Measurements from ENCODE around the gene PLA2G4F.

Gene PLA2G4F

DNA sequence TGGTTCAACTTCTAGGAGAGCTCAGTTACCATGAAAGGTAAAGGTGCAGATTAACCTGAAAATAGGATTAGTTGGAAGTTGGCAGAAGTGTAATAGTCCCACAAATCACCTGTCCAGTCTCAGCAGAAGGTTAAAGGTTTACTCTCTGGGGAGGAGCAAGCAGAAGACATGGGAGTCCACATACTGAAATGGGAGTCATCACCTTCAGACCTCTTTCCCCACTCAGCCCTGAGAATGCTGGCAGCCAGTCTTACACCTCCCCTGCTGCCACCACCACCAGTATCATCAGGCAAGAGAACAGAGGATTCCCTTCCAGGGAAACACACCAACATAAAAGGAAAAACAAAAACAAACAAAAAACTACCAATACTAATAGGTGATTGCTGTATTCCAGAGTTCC lies 48.2 kb downstream of the PLA2G4F start:
- no peaks in the 10 kb centered on the region for H3K9me3 ChIP-seq (ENCODE audit: insufficient read depth, low read length)
- no peak overlapping the region for H3K9ac ChIP-seq (ENCODE audit: insufficient read length, low read depth)
- no peak for DNase-seq (ENCODE audit: low read depth, low spot score)
- H3K4me3 ChIP-seq (ENCODE audit: insufficient read length, low read depth), result no peak overlapping the region
- TF ChIP-seq YY1 (IDR thresholded peaks at IDR 0.05; ENCODE audit: insufficient read depth, insufficient read length) (no peak), SUZ12 (IDR thresholded peaks at IDR 0.05; ENCODE audit: extremely low read depth, insufficient read depth, insufficient read length) (no peak), ZNF274 (IDR thresholded peaks at IDR 0.05; ENCODE audit: low read depth, low read length) (no peak)
- no peaks in the 10 kb centered on the region for H3K36me3 ChIP-seq (ENCODE audit: insufficient read depth, insufficient read length, low read length)
- H3K27me3 ChIP-seq (ENCODE audit: insufficient read depth, insufficient read length), result no peaks in the 10 kb centered on the region
- H3K4me1 ChIP-seq (ENCODE audit: insufficient read depth, insufficient read length), result no peaks in the 10 kb centered on the region

DNA sequence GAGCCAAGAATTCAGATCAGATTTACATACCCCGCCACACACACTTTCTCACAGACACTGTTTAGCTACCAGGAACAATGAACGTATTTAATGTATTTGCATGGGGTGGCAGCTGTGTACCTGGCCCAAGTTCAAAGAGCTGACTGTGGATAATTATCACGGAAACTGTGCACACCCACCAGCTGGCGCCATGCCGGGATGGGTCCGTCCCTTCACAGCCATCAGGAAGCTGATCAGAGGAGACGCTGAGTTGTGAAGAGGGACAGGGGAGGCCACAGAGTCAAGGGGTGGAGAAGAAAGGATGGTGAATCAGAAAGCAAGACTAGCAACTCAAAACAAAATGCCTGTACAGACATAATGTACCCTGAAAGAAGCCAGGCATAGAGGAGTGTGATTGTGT lies 49.0 kb downstream of the PLA2G4F start:
- Histone ChIP-seq H3K36me3 (ENCODE audit: insufficient read depth, insufficient read length, low read length) (no peaks in the 10 kb centered on the region), H3K27me3 (ENCODE audit: insufficient read depth, insufficient read length) (no peaks in the 10 kb centered on the region), H3K9me3 (ENCODE audit: insufficient read depth, low read length) (no peaks in the 10 kb centered on the region), H3K9ac (ENCODE audit: insufficient read length, low read depth) (no peak overlapping the region), H3K4me1 (ENCODE audit: insufficient read depth, insufficient read length) (no peaks in the 10 kb centered on the region), H3K4me3 (ENCODE audit: insufficient read length, low read depth) (no peak overlapping the region)
- TF ChIP-seq YY1 (IDR thresholded peaks at IDR 0.05; ENCODE audit: insufficient read depth, insufficient read length), result no peak
- no peak for TF ChIP-seq ZNF274 (IDR thresholded peaks at IDR 0.05; ENCODE audit: low read depth, low read length)
- no peak for TF ChIP-seq SUZ12 (IDR thresholded peaks at IDR 0.05; ENCODE audit: extremely low read depth, insufficient read depth, insufficient read length)
- no peak for DNase-seq (ENCODE audit: low read depth, low spot score)

DNA sequence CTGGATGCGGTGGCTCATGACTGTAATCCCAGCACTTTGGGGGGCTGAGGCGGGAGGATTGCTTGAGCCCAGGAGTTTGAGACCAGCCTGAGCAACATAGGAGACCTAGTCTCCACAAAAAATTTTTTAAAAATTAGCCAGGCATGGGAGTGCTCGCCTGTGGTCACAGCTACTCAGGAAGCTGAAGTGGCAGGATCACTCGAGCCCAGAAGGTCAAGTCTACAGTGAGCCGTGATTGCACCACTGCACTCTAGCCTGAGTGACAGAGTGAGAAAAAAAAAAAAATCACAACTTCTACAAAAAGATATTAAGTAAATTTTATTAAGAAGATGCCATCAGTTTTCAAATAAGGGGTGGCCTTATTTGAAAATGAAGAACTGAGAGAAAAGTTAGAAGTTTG lies 50.1 kb downstream of the PLA2G4F start:
- Histone ChIP-seq H3K36me3 (ENCODE audit: insufficient read depth, insufficient read length, low read length) (no peaks in the 10 kb centered on the region), H3K9ac (ENCODE audit: insufficient read length, low read depth) (no peak overlapping the region), H3K4me3 (ENCODE audit: insufficient read length, low read depth) (no peak overlapping the region), H3K9me3 (ENCODE audit: insufficient read depth, low read length) (no peaks in the 10 kb centered on the region), H3K4me1 (ENCODE audit: insufficient read depth, insufficient read length) (no peaks in the 10 kb centered on the region), H3K27me3 (ENCODE audit: insufficient read depth, insufficient read length) (no peaks in the 10 kb centered on the region)
- TF ChIP-seq ZNF274 (IDR thresholded peaks at IDR 0.05; ENCODE audit: low read depth, low read length) (no peak), SUZ12 (IDR thresholded peaks at IDR 0.05; ENCODE audit: extremely low read depth, insufficient read depth, insufficient read length) (no peak), YY1 (IDR thresholded peaks at IDR 0.05; ENCODE audit: insufficient read depth, insufficient read length) (no peak)
- no peak for DNase-seq (ENCODE audit: low read depth, low spot score)

DNA sequence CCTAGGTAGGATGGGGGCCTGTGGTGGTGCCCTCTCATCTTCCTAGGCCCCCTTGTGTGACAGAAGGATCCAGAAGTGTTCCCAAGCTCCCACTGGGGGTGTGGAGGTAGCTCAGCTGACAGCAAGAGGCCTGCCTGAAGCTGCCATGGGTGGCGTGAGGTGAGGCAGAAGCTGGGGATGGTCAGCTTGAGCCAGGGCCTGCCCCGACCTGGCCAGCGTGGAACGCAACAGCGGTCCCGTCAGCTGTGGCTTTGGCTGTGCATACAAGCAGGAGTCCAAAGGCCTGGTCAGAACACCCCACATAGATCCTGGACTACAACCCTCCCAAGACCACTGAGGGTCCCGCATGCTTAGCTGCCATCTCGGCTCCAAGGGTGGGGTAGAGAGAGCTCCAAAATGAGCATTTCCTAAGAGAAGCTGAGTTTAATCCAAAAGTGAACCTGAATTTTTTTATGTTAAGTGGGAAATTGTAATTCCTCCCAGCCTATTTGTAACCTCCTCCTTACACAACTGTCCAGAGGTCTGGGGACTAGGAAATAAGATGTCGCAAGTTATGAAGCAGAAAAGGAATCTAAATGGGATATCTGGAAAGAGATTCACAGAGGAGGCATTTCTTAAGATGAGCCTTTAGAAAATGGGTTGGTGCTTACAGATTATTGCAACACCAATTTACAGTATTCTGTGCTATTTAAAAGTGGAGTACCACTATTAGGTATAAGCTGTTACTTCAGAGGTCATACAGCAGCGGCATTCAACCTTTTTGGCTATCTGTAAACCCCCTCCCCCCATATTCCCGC lies 52.1 kb downstream of the PLA2G4F start:
- Histone ChIP-seq H3K27me3 (ENCODE audit: insufficient read depth, insufficient read length) (no peaks in the 10 kb centered on the region), H3K4me1 (ENCODE audit: insufficient read depth, insufficient read length) (no peaks in the 10 kb centered on the region), H3K4me3 (ENCODE audit: insufficient read length, low read depth) (no peak overlapping the region), H3K9ac (ENCODE audit: insufficient read length, low read depth) (no peak overlapping the region), H3K36me3 (ENCODE audit: insufficient read depth, insufficient read length, low read length) (no peaks in the 10 kb centered on the region), H3K9me3 (ENCODE audit: insufficient read depth, low read length) (no peaks in the 10 kb centered on the region)
- no peak for DNase-seq (ENCODE audit: low read depth, low spot score)
- TF ChIP-seq YY1 (IDR thresholded peaks at IDR 0.05; ENCODE audit: insufficient read depth, insufficient read length) (no peak), ZNF274 (IDR thresholded peaks at IDR 0.05; ENCODE audit: low read depth, low read length) (no peak), SUZ12 (IDR thresholded peaks at IDR 0.05; ENCODE audit: extremely low read depth, insufficient read depth, insufficient read length) (no peak)

DNA sequence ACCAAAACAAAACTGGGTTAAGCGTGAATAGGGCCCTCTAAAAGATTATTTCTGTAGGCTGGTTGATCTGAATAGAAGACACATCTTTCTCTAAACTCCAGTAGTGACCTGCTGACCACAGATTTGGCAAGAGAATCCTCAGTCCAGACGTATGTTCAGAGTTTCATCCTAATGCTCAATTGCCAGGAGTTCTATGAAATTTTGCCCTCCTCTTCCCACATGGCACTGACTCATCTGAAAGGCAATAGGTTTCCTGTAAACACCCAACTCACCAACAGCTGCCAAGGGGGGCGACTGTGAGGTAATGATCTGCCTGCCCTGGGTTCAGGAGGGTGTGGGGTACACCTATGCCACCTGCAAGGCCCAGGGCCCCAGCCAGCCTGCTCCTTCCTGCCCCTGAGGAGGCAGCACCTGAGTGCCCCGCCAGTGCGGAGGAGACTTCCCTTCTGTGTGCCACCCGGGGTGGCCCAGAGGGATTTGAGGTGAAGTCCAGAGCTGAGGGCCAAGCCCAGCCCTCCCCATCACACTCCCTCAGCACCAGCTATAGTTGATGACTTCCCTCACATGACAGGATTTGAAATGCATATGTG lies 53.7 kb downstream of the PLA2G4F start:
- no peaks in the 10 kb centered on the region for H3K27me3 ChIP-seq (ENCODE audit: insufficient read depth, insufficient read length)
- H3K9ac ChIP-seq (ENCODE audit: insufficient read length, low read depth), result no peak overlapping the region
- H3K4me1 ChIP-seq (ENCODE audit: insufficient read depth, insufficient read length), result no peaks in the 10 kb centered on the region
- no peak for DNase-seq (ENCODE audit: low read depth, low spot score)
- no peak overlapping the region for H3K4me3 ChIP-seq (ENCODE audit: insufficient read length, low read depth)
- TF ChIP-seq ZNF274 (IDR thresholded peaks at IDR 0.05; ENCODE audit: low read depth, low read length) (no peak), SUZ12 (IDR thresholded peaks at IDR 0.05; ENCODE audit: extremely low read depth, insufficient read depth, insufficient read length) (no peak), YY1 (IDR thresholded peaks at IDR 0.05; ENCODE audit: insufficient read depth, insufficient read length) (no peak)
- no peaks in the 10 kb centered on the region for H3K9me3 ChIP-seq (ENCODE audit: insufficient read depth, low read length)
- no peaks in the 10 kb centered on the region for H3K36me3 ChIP-seq (ENCODE audit: insufficient read depth, insufficient read length, low read length)

DNA sequence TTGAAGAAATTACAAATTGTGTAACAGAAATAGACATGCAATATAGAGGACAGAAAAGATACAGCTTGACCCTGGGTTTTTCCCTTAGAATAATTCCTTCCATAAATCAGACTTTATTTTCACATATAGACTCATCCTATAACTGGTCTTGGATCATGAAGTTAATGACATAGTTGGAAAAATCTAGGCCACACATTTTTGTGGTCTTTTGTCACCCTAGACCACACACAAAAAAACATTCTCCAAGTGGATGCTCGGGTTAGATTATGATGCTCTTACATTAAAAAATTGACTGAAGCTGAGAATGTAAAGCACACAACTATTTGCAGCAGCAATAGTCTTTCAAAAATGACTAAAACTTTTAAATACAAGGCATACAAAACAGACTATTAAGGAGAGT lies 54.6 kb downstream of the PLA2G4F start:
- H3K4me1 ChIP-seq (ENCODE audit: insufficient read depth, insufficient read length), result no peaks in the 10 kb centered on the region
- no peaks in the 10 kb centered on the region for H3K9me3 ChIP-seq (ENCODE audit: insufficient read depth, low read length)
- no peak for TF ChIP-seq ZNF274 (IDR thresholded peaks at IDR 0.05; ENCODE audit: low read depth, low read length)
- TF ChIP-seq SUZ12 (IDR thresholded peaks at IDR 0.05; ENCODE audit: extremely low read depth, insufficient read depth, insufficient read length), result no peak
- TF ChIP-seq YY1 (IDR thresholded peaks at IDR 0.05; ENCODE audit: insufficient read depth, insufficient read length), result no peak
- H3K27me3 ChIP-seq (ENCODE audit: insufficient read depth, insufficient read length), result no peaks in the 10 kb centered on the region
- no peak overlapping the region for H3K9ac ChIP-seq (ENCODE audit: insufficient read length, low read depth)
- H3K4me3 ChIP-seq (ENCODE audit: insufficient read length, low read depth), result no peak overlapping the region
- H3K36me3 ChIP-seq (ENCODE audit: insufficient read depth, insufficient read length, low read length), result no peaks in the 10 kb centered on the region
- DNase-seq (ENCODE audit: low read depth, low spot score), result no peak

DNA sequence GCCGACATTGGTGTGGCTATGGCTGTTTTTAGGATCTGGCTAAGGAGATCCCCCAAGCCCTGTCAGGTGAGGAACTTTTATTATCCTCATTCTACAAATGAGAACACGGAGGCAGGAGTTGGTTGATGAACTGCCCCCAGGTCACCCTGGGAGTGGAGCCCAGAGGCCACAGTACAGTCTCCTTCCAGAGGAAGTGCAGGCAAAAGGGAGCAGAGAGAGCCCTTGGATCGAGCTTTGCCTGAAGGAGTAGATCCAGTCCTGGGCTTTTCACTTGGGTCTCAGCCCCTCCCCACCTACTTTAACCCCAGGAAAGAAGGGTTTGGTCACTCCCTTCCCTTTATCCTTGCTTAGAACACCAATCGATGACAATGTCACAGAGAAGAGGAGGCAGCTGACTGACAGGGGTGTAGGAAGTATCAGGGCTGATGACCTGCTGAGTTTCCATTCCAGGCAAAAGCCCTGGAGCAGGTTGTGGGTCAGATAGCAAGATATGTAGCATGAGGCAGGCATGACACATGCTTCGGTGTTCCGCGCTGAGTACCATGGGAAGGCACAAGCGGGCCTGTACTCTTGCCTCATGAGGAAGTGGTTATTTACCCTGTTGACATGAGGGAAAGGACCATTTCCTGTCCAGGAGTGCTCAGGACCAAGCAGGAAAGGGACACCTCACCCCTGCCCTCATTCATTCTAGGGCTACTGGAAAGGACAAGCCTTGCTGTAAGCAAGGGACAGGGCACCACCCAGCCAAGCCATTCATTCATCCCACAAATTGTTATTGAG lies 56.2 kb downstream of the PLA2G4F start:
- no peak for DNase-seq (ENCODE audit: low read depth, low spot score)
- Histone ChIP-seq H3K4me3 (ENCODE audit: insufficient read length, low read depth) (no peak overlapping the region), H3K9me3 (ENCODE audit: insufficient read depth, low read length) (no peaks in the 10 kb centered on the region), H3K4me1 (ENCODE audit: insufficient read depth, insufficient read length) (no peaks in the 10 kb centered on the region), H3K9ac (ENCODE audit: insufficient read length, low read depth) (no peak overlapping the region), H3K27me3 (ENCODE audit: insufficient read depth, insufficient read length) (no peaks in the 10 kb centered on the region), H3K36me3 (ENCODE audit: insufficient read depth, insufficient read length, low read length) (no peaks in the 10 kb centered on the region)
- TF ChIP-seq SUZ12 (IDR thresholded peaks at IDR 0.05; ENCODE audit: extremely low read depth, insufficient read depth, insufficient read length) (no peak), YY1 (IDR thresholded peaks at IDR 0.05; ENCODE audit: insufficient read depth, insufficient read length) (no peak), ZNF274 (IDR thresholded peaks at IDR 0.05; ENCODE audit: low read depth, low read length) (no peak)
